HCEC 1CT (cell line): Measurements from ENCODE around the gene HEBP1.

Source experiments
- DNase-seq: peaks from one replicate; pipeline ENCODE4 v3.0.0-alpha.2; 2017

HEBP1 gene

DNA sequence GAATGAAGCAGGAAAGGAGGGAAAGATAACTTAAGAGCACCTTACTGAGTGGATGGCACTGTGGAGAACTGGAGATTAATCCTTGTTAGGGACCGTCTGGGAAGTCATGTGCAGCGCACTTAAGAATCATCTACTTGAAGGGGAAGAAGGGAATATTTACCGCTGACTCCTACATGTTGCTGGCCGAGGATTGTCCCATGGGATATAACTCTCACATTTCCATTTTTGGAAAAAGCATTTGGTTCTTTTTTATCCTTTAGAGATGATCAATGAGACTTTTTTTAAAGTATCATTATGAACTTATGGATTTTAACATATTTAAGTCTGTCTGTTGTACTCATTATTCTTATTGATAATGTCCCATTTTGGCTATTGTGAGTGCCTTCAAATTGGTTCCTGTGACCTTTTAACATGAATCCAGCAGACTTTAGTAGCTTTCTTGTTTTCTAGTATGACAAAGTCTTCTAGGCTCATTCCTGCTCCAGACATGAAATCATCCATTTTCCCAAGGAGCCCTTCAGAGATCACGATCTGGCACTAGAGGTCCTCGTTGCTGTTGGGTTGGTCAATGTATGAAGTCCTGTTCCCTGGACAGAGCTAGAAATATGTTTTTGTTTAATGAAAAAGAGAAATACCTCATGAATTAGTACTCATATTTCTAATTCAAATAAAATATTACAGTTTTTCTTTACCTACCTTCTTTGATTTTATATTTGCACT is 23.9 kb upstream of the HEBP1 start:
- peak; percentile 61 for DNase-seq

DNA sequence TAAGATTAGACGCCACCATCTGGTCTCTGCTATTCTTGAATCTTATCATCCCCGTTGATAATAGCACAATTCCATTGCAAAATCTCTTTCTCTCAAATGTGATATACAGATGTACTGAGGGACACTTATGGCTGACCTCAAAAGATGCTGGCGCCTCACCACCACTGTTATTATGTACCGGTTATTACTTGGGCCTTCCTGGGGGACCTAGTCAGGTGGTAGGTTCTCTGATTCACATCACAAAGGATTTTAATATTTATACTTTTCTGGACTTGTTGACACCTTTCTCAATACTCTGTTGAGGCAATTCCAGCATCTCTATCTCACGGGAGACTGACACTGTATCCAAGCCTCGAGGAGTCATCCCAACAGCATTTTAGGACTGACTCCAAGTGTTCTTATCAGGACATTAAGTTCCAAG is 22.8 kb upstream of the HEBP1 start:
- DNase-seq = no peak

DNA sequence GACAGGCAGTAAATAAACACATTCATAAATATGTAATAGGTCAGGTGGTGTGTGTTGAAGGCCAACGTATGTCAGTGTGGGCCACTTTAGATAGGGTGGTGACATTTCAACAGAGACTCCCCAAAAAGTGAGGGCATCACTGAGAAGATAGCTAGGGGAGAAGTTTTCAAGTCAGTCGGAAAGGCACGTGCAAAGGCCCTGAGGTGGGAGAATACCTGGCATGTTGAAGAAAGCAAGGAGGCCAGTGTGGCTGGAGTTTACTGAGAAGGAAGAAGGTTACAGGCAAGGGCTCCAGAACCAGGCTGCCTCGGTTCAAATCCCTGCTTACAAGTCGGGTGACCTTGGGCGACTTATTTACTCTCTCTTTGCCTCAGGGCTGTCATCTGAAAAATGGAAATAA is 11.0 kb upstream of the HEBP1 start:
- DNase-seq = no peak

DNA sequence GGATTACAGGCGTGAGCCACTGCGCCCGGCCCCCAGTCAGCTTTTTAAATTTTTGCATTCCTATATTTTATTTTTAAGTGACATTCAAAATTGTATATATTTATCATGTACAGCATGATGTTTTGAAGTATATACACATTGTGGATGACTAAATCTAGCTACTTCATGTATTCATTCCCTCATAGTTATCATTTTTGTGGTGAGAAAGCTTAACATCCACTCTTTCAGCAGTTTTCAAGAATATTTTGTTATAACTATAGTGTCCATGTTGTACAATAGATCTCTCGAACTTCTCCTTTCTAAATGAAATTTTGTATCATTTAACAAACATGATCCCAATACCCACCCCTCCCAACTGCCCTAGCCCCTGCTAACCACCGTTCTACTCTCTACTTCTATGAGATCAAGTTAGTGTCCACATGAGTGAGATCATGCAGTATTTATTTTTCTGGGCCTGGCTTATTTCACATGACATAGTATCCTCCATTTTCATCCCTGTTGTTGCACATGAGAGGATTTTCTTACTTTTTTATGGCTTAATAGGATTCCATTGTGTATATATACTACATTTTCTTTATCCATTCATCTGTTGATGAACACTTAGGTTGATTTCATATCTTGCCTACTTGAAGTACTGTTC is 8.8 kb upstream of the HEBP1 start:
- peak; percentile 75 for DNase-seq

DNA sequence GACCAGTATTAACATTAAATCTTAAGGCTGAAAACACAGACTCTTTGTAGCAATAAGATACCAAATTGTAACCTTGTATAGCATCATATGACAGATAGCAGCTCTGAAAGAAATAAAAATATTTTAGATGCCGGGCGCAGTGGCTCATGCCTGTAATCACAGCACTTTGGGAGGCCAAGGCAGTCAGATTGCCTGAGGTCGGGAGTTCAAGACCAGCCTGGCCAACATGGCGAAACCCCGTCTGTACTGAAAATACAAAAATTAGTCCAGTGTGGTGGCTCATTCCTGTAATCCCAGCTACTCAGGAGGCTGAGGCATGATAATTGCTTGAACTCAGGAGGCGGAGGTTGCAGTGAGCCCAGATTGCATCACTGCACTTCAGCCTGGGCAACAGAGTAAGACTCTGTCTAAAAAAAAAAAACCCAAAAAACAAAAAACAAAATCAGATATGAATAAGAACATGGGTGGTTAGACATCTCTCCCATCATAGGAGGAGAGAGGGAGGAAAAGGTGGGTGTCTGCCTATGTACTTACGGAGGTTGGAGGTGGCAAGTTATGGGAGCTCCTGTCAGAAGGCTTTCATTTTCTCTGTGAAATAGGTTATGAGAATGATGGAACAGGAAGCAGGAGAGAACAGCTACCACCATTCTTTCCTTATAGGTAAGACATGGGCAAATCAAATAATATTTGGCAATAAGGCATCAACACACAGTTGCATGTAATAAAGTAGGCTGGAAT is 7.6 kb upstream of the HEBP1 start:
- no peak for DNase-seq

DNA sequence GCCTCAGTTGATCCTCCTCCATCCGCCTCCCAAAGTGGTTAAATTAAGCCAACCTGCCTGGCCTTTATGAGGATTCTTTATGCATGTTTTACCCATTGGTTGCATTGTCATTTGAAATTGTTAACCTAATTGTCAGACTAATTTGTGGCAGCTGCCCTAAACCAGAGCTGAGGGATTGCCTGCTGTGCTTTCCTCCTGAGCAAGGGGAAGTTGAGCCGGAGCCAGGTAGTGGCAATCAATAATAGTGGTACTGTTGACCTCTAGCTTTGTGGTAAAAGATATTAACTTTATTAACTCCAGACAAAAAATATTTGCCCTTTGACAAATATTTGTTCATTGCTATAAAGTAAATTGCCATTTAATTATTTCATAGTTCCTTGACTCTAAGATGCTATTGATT is 5.6 kb upstream of the HEBP1 start:
- DNase-seq = no peak

DNA sequence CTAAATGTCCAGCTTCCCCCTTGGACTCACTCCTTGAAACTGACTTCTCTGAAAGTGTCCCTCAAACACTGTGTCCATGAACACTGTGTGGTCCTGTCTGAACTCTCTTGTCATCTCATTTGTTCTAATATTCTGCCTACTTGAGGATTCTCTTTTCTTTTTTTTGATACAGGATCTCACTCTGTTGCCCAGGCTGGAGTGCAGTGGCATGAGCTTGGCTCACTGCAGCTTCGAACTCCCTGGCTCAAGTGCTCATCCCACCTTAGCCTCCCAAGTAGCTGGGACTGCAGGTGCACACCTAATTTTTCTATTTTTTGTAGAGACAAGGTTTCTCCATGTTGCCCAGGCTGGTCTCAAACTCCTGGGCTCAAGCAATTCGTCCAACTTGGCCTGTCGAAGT is 4.9 kb upstream of the HEBP1 start:
- DNase-seq = no peak

DNA sequence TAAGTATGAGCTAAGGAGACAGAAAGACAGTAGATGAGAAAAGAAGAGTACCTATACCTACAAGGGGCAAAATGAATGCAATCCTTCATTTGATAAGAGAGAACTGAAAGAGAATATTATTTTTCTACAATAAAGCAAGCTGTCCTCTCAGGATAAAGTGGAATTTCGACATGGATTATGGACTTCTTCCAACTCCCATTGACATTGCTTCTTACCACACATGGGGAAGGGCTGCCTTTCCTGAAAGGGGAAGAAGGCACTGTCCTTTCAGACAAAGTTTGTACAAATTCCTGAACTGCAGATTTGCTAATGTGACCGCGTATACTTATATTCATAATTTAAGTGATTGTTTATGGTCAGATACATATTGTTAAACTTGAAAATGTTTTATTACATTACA is 4.3 kb upstream of the HEBP1 start:
- no peak for DNase-seq

DNA sequence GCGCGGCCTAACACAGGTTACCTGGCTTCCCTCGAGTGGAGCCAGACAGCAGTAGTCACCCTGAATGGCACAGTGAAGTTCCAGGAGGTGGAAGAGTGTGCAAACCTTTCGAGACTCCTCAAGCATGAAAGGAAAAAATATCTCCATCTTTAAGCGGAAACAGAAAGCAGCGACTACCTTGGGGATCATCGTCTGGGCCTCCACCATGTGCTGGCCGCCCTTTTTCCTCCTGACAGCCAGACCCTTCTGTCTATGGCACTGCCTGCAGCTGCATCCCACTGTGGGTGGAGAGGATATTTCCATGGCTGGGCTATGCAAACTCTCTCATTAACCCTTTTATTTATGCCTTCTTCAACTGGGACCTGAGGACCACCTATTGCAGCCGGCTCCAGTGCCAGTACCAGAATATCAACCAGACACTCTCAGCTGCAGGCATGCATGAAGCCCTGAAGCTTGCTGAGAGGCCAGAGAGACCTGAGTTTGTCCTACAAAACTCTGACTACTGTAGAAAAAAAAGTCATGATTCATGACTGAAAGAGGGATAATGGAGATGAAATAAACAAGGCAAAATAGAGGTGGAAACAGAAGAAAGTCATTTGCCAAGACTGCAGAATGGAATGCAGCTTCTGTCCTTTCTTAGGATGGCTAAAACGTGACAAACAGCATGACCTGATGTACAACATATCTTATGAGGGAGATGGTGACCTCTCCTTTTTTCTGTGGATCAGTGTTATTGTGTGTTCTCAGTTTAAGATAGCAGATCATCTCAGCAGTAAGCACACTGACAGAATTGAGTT is 2.4 kb upstream of the HEBP1 start:
- DNase-seq = no peak

DNA sequence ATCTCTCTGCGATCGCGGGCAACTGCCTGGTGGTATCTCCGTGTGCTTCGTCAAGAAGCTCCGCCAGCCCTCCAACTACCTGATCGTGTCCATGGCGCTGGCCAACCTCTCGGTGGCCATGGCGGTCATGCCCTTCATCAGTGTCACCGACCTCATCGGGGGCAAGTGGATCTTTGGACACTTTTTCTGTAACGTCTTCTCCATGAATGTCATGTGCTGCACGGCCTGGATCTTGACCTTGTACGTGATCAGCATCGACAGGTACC is 1.6 kb upstream of the HEBP1 start:
- no peak for DNase-seq

DNA sequence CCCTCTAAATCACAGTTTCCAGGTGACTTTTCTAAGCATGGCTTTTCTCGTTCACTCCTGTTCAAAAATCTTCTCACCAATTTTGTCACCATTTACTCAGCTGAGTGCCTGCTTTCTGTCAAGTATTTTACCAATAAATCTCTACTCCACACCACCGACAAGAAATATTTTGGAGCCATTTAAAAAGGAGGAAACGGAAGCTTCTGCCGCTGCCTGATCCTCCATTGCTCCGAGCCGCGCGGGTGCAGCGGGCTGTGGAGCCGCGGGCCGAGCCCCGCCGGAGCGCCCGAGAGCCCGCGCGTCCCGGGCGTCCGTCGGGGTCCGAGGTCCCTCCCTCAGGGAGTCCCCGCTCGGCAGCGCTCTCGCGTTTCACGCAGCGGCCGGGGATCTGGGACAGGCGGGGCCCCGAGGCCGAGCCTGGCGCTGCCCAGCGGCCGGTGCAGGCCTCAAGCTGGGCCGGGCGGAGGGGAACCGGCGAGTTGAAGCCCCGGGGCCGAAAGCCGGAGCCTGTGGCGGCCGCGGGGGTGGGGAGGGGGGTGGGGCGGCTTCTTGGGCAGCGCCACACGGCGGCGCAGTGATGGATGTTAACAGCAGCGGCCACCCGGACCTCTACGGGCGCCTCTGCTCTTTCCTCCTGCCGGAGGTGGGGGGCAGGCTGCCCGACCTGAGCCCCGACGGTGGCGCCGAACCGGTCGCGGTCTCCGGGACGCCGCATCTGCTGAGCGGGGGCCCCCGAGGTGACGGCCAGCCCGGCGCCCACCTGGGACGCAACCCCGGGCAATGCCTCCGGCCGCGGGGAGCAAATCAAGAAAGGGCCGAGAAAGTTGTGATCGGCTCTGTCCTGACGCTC is 1.1 kb upstream of the HEBP1 start:
- peak; percentile 52 for DNase-seq

DNA sequence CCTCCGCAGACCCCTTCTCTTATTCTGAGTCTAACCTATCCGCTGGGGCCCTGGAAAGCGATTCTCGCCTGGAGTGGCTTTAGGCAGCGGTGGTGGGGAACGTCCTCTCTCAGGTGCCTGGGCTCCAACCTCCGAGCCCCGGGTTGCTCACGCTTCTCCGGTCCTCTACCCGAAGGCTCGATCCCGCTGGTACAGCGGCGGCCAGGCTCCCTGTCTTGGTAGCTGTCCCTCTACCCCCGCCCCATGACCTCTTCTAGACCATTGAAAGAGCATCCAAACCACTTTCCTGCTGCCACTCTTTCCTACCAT is 505 bp upstream of the HEBP1 start:
- peak; percentile 39 for DNase-seq

DNA sequence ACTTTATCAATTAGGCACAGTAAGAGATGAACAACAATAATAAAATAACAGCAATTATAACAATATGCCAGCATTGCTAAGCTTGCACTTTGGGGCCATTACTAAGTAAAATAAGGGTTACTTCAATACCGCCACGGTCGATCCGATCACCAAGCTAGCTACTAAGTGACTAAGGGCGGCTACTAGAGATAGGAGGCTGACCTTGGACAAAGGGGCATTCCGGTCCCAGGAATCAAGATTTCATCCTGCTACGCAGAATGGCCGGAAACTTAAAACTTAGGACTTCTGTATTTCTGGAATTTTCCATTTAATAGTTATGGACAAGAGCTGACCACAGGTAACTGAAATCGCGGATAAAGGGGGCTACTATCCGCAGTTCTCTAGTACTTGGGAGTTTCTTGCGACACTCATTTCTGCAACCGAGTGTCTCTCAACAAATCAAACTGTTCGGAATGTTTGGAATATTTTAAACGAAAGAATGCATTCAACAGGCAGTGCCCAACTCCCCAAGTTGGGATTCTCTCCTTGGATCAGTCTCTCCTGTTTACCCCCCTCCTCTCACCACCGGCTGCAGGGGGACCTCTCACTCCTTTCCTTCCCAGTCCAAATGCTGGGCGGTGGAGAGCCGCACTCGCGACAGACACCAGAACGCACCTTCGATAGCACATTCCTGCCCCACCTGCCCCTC is 650 bp downstream of the HEBP1 start:
- peak; percentile 18 for DNase-seq

DNA sequence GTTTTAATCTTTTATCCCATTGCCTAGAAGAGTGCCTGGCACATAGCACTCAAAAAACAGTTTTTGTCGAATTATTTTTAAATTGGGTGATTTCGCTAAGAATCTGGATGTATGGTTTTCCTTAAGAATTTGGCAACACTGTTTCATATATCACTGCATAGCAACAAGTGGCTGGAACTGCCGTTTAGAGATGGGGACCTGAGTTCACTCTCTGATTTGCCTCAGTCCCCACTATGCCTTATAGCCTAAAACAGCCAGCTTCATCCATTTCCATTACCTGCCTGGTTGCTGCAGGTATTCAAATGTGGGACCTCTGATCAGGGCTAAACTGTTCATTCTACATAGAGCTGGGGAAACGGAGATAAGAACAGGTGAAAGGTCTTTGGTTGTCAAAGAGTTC is 1.8 kb downstream of the HEBP1 start:
- DNase-seq = no peak

DNA sequence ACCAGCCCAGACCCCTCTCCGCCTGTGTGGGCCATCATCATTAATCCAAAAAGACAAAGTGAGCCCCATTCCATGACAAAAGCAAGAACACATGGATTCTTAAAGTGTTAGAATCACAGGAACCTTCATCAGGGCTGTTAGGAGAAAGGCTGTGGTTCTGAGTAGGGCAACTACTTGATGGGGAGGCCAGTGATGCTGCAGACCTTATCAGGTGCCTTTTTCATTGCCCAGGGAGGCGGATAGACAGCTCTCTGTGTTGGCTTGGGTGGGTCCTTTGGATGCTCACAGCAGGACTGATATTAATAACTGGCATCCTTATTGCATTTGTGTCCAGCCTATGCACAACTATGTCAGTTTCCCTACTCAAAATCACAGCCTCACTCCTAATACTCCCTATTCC is 2.3 kb downstream of the HEBP1 start:
- no peak for DNase-seq

DNA sequence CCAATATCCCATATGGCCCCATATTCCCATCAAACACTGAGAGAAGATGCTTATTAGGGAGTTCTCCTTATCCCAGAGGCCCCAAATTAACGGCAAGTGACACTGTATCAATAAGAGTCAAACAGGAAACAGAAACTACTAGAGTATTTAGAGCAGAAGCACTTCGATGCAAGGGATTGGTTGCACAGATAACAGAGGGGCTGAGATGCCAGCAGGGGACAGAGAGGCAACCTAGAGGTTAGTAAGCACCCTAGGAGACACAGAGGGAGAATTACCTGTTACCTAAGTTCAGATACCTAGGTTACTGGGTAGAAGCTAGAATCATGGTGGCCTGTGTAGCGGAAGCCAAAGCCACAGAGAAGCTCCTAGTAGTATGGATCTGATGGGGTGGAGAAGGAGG is 2.9 kb downstream of the HEBP1 start:
- no peak for DNase-seq

DNA sequence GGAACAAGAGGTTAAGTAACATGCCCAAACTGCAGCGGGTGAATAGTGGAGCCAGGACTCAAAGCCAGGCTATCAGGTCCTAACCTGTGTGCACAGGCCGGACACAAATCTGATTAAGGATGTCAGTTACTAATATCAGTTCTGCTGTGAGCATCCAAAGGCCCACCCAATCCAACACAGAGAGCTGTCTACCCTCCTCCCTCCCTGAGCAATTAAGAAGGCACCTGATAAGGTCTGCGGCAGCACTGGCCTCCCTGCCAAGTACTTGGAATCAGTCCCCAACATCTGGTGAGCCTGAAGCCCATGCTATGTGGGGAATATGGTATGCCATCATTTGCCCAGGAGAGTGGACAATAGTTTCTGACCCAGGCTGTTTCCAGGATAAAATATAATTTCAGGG is 3.9 kb downstream of the HEBP1 start:
- DNase-seq = no peak

DNA sequence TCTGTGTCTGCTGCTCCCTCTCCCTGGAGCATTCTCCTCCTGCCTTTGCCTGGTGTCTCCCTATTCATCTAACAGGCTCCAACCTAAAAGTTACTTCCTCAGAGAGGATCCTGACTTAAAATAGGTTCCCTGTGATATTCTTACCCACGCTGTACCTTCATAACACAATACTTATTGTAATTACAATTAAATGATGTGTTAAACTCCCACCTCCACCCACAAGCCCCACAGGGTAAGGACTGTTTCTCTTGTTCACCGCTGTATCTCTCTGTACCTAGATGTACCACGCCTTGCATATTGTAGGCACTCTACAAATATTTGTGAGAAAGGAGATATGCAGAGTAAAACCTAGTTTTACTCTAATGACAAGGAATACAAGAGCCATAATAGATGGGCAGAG is 5.0 kb downstream of the HEBP1 start:
- DNase-seq = no peak

DNA sequence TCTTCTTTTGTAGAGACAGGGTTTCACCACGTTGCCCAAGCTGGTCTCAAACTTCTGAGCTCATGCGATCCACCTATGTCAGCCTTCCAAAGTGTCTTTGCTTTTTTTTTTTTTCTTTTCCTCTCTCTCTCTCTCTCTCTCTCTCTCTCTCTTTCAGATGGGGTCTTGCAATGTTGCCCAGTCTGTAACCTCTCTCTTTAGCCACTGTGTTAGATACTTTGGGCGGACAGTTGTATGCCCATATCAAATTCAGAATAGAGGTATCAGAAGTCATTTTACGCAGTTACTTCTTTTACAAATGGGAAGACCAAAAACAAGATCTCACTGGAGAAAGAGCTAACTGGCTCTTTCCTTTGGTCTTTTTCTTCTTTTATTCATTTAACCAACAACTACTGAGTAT is 6.7 kb downstream of the HEBP1 start:
- DNase-seq = no peak

DNA sequence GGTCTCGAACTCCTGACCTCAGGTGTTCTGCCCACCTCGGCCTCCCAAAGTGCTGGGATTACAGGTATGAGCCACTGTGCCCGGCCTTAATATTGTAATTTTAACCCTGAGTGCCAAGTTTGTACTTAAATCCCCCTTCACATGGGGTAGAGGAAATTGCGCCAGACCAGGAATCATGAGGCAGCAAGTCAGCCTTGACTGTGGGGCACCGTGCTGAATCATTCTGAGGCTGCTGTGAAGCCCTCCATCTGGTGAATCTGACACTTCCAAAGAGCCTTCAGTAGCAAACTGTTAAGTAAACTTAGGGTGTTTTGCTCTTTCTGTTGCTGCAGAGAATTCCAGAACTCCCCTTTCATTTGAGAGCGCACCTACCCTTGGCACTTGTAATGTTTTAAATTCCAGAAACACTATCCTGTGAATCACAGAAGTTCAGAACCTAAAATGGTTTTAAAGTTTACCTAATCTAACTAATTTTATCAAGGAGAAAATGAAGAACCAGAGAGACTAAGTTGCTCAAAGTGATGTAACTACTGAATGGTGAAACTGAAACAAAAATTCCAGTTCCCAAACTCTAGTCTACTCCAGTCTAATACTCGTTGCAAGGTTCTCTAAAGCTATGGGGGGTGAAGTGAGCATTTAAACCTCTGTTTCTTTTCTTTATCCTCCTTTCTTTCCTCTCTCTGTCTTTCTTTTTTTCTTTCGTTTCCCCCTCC is 7.5 kb downstream of the HEBP1 start:
- peak; percentile 97 for DNase-seq

DNA sequence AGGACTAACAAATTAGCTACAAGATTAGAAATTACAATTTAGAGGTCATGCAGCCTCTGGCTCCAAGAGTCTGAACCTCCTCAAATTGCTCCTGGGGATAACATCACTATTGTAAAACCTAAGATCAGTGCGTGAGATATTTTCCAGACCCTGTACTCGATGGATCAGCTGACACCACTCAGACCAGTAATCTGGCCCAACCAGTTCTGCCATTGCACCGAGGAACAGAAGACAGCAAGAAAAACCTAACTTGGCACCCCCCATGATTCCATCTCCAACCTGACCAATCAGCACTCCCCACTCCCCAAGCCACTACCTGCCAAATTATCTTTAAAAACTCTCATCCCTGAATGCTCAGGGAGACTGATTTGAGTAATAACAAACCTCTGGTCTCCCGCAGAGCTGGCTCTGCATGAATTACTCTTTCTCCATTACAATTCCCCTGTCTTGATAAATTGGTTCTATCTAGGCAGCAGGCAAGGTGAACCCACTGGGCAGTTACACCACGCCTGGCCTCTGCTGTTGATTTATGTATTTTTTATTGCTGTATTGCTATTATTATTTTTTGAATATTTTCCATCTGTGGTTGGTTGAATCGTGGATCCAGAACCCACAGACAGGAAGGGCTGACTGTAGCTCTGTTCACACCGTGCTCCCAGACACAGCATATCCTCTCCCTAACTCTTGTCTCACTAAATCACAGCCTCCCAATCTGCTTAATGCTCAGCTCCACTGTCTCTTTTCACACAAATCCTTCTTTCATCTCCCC is 9.2 kb downstream of the HEBP1 start:
- no peak for DNase-seq
